ENCODE data around the gene ABITRAM.

DNA sequence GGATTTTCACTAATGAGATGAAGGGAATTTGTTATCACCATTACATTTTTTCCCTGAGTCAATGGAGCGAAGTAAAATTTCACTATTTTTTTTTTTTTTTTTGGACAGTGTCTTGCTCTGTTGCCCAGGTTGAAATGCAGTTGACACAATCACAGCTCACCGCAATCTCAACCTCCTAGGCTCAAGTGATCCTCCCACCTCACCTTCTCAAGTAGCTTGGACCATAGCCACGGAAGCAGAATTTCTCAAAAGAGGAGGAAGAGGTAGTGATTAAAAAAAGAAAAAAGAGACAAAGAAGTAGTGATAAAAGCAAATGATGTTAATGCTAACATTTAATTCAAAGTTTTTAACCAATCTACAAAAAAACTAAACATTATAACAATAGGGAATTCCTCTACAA is 30.0 kb upstream of the ABITRAM start:
- TF ChIP-seq, protein P1, sequence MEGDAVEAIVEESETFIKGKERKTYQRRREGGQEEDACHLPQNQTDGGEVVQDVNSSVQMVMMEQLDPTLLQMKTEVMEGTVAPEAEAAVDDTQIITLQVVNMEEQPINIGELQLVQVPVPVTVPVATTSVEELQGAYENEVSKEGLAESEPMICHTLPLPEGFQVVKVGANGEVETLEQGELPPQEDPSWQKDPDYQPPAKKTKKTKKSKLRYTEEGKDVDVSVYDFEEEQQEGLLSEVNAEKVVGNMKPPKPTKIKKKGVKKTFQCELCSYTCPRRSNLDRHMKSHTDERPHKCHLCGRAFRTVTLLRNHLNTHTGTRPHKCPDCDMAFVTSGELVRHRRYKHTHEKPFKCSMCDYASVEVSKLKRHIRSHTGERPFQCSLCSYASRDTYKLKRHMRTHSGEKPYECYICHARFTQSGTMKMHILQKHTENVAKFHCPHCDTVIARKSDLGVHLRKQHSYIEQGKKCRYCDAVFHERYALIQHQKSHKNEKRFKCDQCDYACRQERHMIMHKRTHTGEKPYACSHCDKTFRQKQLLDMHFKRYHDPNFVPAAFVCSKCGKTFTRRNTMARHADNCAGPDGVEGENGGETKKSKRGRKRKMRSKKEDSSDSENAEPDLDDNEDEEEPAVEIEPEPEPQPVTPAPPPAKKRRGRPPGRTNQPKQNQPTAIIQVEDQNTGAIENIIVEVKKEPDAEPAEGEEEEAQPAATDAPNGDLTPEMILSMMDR (IDR thresholded peaks at IDR 0.05) = no peak
- no peak for TF ChIP-seq EP300 (IDR thresholded peaks at IDR 0.05)
